Lower leg skin (tissue), 3 donors: ENCODE data around the gene STARD10.

Experiments
- CTCF ChIP-seq, 3 donors: fragments of 450-650 bp; IDR thresholded peaks; one replicate each; pipeline ENCODE4 v1.5.1; 2016; ENCODE audit warnings: antibody characterized with exemption in 3 of 3, mild to moderate bottlenecking in 3 of 3, moderate library complexity in 2 of 3
- POLR2A ChIP-seq, 2 donors: fragments of 450-650 bp; IDR thresholded peaks; one replicate each; pipeline ENCODE4 v1.6.1; 2016 to 2017; ENCODE audit warnings: antibody characterized with exemption in 2 of 2, mild to moderate bottlenecking in 1 of 2, moderate library complexity in 1 of 2

GRCh38 chr11:72783144-72783905, 10.5 kb downstream of the STARD10 start:
- no peak for TF ChIP-seq POLR2A (IDR thresholded peaks at IDR 0.05)
- TF ChIP-seq CTCF (IDR thresholded peaks at IDR 0.05), result no peak
